Mammary epithelial cell (primary cell): ENCODE data around the gene C7orf25.

ENCODE experiments used
- CTCF ChIP-seq, 2 donors: IDR thresholded peaks in 1 of 2; conservative IDR thresholded peaks in 1 of 2; 2 replicates each; pipeline ENCODE4 v1.5.1; 2011 to 2012; ENCODE audit warnings: inconsistent platforms in 2 of 2, low read length in 2 of 2, mild to moderate bottlenecking in 2 of 2, control low read depth in 1 of 2, low read depth in 1 of 2; ENCODE audit not compliant: insufficient read depth in 1 of 2; ENCODE audit errors: extremely low read depth in 1 of 2
- EZH2 ChIP-seq: IDR thresholded peaks from 2 replicates; pipeline ENCODE4 v1.6.1; 2012; ENCODE audit warnings: low read length, inconsistent platforms, borderline replicate concordance

- TF ChIP-seq CTCF (conservative IDR thresholded peaks at IDR 0.05 in 1 of 2, IDR thresholded peaks at IDR 0.05 in 1 of 2; ENCODE audit: extremely low read depth in 1 of 2, insufficient read depth in 1 of 2, low read depth in 1 of 2, low read length in 2 of 2), result no peak
- no peak for TF ChIP-seq EZH2
Observed at GRCh38 chr7:42902331-42902730, 9.5 kb downstream of the C7orf25 start.
